ENCODE data around the gene RABEP1.
"Not testable (repeated sequence)": the region's sequence is repeated elsewhere in the genome, so short reads cannot be mapped to it uniquely, and the experiment has no call there.

GRCh38 chr17:5233492-5233891, 48.6 kb upstream of the RABEP1 start:
- not testable (repeated sequence) for TF ChIP-seq ZFP3 (CRISPR knock-in tag; IDR thresholded peaks at IDR 0.05); ISL1 (CRISPR knock-in tag; IDR thresholded peaks at IDR 0.05); GLIS3 (CRISPR knock-in tag; IDR thresholded peaks at IDR 0.05); ZNF70 (CRISPR knock-in tag; IDR thresholded peaks at IDR 0.05); ZFP30 (CRISPR knock-in tag; IDR thresholded peaks at IDR 0.05); PATZ1 (CRISPR knock-in tag; IDR thresholded peaks at IDR 0.05; ENCODE audit: borderline replicate concordance)
- TF ChIP-seq, protein P1, sequence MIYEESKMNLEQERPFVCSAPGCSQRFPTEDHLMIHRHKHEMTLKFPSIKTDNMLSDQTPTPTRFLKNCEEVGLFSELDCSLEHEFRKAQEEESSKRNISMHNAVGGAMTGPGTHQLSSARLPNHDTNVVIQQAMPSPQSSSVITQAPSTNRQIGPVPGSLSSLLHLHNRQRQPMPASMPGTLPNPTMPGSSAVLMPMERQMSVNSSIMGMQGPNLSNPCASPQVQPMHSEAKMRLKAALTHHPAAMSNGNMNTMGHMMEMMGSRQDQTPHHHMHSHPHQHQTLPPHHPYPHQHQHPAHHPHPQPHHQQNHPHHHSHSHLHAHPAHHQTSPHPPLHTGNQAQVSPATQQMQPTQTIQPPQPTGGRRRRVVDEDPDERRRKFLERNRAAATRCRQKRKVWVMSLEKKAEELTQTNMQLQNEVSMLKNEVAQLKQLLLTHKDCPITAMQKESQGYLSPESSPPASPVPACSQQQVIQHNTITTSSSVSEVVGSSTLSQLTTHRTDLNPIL (CRISPR knock-in tag; IDR thresholded peaks at IDR 0.05; ENCODE audit: low read depth) = not testable (repeated sequence)

All from SK-N-SH treated with all-trans-retinoic acid at 6 μM for 48 hours (cell line).